HG02588 (cell line): ENCODE data around the gene SHROOM3.

Experiments used
- ATAC-seq: cut with Tn5 transposase; IDR thresholded peaks from one replicate; pipeline ENCODE4 v1.9.1; 2021; ENCODE audit warnings: mild to moderate bottlenecking, moderate library complexity; ENCODE audit not compliant: unreplicated experiment

The SHROOM3 gene

DNA sequence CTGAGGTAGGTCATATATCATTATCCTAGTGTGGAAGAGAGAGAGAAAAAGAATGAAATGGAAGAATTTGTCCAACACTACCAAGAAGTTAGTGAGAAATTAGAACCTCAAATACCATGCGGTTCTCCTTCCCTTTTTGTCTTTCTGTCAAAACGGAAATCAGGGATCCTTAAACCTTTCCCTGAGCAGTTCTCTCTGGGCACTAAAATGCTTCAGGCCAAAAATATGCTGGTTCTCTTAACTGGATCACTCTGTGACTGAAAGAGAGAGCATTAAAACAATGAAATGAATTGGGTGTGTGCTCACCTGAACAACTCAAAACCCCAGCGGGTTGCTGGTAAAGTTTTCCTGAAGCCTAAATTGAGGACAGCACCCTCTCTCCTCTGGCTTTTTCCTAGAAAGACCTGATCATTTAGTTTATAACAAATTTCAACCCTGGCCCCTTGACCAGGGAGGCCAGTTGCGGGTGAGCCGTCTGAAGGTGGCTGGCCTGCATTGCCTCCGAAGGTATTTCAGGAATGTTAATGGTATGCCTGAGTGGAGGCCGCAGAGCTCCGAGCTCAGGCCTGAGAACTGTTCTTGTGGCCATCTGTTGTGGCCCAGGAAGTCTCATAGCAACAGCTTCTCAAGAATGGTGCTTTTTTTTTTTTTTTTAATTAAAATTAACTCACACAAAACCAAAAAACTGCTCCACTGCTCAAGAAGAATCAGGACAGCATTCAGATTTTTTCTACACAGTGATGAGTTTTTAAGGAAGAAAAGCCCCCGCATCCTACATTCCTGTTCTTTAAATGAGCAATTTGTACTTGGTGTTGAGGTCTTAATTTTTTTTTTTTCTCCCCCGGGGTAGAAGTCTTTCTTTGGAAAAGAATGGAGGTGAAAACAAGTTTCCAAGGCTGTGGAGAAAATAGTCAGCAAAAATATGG is 155.1 kb downstream of the SHROOM3 start:
- no peak for ATAC-seq

GRCh38 chr4:76590798-76591281 is 155.8 kb downstream of the SHROOM3 start:
- no peak for ATAC-seq

- ATAC-seq = no peak
Observed at GRCh38 chr4:76591992-76592391, 157.0 kb downstream of the SHROOM3 start.

- no peak for ATAC-seq
Observed at GRCh38 chr4:76592460-76592859, 157.4 kb downstream of the SHROOM3 start.

GRCh38 chr4:76594173-76594572 is 159.1 kb downstream of the SHROOM3 start:
- no peak for ATAC-seq

DNA sequence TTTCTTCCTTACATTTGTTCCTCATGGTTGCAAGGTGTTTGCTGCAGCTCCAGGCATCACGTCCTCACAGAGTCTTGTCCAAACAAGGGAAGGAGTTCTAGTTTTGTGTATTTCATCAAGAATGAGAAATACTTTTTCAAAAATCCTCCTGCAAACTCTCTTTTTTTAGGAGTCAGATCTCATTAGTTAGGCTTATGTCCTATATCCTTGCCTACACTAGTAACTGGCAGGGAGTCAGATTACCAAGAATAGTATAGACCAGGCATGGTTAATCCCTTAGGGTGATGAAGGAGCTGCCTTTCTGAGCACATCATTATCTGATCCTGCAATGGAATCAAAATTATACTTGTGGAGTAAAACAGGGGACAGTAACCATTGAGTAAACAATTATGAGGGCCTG is 160.4 kb downstream of the SHROOM3 start:
- no peak for ATAC-seq

GRCh38 chr4:76596713-76597112 is 161.7 kb downstream of the SHROOM3 start:
- ATAC-seq = no peak

DNA sequence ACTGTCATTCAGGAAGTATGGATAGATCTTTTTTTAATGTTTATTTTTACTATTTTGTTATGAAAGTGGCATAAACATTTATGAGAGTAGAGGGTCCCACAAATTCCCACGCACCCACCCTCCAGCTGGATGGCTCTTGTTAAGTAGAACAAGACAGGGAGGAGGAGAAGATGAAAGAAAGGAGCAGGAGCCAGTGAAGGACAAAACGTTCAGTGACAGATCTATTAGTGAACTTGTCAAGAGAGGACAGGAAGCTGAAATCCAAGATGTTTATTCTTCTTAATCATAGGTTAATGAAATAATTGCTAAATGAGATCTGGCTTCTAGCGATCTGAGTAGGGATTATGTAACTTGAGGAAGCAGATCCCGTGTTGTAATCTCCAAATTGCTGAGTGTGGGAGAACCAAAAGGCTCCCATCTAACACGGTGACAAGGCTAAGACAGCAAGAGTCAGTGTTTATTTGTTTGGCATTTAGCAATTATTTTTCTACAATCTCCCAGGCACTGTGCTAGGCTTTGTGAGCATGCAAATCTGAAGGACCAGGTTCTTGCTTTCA is 162.5 kb downstream of the SHROOM3 start:
- ATAC-seq = no peak

GRCh38 chr4:76600447-76600846 is 165.4 kb downstream of the SHROOM3 start:
- ATAC-seq = no peak

DNA sequence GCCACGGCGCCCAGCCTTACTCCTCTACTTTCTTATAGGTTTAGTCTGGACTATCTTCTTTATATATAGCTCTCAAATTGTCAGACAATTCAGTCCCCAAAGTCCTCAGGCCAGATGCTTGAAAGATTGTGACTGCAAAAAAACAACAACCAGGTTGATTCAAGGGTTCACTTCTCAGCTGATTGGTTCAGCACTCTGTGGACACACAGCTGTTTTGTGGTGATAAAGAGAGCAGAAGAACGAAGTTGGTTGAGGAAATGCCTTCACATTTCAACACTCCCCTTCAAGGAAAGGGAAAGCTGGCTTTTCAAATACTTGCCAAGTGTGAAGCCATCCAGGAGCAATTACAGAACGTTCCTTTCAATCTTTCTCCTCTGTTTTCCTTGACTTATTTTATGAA is 166.8 kb downstream of the SHROOM3 start:
- ATAC-seq = no peak

DNA sequence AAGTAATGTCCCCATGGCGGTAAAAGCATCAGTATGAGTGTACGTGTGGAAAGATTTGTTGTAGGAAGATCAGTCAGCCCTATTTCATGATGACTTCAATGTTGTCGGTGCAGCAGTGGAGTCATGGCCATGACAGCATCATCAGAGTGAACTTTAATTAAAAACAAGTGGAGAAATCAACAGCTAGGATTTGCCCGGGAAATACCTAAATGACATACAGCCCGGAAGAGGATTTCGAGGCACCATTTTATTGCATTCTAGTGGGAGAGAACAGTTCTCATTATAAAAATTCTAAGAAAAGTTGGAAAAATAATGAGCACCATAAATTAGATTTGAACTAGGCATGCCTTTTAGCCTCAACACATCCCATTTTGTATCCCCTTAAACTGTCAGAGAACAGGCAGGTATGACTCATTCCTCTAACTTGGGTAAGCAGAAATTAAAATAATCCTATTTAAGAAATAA is 170.1 kb downstream of the SHROOM3 start:
- no peak for ATAC-seq

GRCh38 chr4:76606645-76607265 is 171.7 kb downstream of the SHROOM3 start:
- ATAC-seq = no peak

GRCh38 chr4:76607266-76607799 is 172.3 kb downstream of the SHROOM3 start:
- peak; percentile 93 for ATAC-seq

DNA sequence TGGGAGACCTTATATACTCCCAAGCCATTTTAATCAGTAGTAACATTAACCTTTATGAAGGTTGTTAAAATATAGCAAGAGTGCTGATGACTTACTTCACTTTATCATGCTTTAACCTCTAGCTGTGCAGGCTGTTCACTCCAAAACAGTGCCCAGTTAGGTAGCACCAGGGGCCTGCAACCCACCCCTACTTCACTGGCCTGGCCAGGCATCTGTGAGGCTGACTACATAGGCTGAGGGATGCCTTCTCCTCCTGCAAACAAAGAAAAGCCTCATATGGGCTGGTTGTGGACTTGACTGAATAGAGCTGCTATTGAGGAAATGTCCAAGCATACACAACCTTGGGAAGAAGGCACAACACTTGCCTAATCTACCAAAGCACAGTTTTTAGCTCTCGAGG is 172.8 kb downstream of the SHROOM3 start:
- no peak for ATAC-seq

DNA sequence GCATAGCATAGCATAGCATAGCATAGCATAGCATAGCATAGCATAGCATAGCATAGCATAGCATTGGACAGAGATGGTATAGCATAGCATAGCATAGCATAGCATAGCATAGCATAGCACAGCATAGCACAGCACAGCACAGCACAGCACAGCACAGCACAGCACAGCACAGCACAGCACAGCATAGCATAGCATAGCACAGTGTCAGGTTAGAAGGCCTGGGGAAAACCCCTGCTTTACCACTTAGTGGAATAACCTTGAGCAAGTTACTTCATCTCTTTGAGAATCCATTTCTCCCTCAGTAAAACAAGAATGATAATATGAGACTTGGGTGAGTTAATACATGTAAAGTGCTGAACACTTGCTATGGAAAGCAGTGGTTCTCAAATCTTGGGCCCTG is 173.5 kb downstream of the SHROOM3 start:
- ATAC-seq = peak; percentile 50

DNA sequence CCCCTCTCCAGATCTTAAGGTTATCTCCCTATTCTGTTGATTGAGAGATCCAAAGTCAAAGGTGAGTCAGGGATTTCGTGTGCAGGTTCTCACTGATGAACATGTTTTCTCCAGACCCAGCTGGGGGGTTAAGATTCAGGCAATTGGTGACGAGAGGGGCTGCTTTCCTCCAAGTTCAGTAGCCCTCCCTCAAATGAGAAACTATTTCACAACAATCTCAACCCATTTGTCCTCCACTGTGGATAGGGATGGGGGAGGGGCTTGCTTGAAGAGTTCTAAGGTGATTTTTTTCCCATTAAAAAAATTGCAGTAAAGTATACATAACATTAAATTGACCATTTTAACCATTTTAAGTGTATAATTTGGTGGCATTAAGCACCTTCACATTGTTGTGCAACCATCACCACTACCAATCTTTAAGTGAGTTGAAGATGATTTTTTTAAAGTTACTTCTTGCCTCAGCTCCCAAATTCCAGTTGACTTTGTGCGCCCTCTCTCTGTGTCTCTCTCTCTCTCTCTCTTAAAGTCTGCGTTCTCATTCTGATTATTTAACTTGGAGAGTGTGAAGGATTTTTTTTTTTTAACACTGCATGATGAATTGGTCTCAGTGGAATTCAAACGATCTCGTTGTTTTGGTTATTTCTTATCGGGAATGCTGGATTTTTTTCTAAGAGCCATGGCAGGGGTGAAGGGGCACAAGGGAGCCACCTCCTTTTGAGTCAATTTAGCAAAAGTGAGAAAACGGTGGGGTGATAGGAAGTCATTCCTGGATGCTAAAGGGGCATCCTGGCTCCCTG is 175.9 kb downstream of the SHROOM3 start:
- no peak for ATAC-seq

- ATAC-seq = no peak
Observed at GRCh38 chr4:76611616-76612207, 176.7 kb downstream of the SHROOM3 start.

- no peak for ATAC-seq
Observed at GRCh38 chr4:76614589-76614988, 179.6 kb downstream of the SHROOM3 start.

DNA sequence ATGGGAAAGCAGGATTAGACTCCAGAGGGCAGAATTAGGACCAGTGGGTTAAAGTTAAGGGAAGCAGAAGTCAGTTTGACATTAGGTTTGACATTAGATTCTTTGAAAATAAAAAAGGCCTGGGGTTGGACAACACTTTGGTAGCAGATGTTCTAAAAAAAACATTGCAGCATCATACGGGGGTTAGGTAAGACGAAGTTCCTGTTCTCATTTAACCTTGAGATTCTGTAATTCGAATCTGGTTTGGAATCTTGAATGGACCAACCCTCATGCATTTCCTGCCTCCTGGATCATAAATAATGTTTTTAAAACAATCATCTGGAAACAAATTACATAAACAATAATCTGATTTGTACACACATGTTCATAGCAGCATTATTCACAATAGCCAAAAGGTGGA is 181.0 kb downstream of the SHROOM3 start:
- no peak for ATAC-seq

DNA sequence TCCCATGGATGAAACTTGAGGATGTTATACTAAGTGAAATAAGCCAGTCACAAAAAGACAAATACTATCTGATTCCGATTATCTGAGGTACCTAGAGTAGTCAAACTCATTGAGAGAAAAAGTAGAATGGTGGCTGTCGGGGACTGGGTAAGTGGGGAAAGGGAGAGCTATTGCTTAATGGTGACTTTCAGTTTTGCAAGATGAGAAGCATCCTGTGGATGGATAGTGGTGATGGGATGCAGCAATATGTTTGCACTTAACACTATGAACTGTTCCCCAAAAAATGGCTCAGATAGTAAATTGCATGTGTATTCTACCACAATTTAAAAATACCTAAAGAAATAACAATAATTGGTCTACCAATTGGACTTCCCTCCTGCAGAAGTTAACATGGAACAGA is 181.5 kb downstream of the SHROOM3 start:
- no peak for ATAC-seq
